ENCODE data around the gene RHOBTB3.
"Not testable (repeated sequence)": the region's sequence is repeated elsewhere in the genome, so short reads cannot be mapped to it uniquely, and the experiment has no call there.

RHOBTB3 gene

DNA sequence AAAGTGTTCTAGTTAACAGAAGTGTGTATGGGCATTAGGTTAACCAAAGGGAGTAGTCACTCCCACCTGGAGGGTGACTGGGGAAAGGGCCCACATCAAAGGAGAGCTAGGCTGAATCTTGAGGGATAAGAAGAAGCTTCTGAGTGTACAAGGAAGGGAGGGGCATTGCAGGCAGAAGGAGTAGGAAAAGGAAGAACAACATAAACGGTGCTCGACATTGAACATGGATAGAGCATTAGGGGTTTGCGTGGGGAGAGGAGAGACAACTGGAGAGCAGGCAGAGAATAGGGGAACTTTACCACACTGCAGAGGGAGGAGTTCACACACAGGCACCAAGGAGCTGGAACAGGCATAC, 96.7 kb downstream of the RHOBTB3 start:
- Histone ChIP-seq H3K27me3 (ENCODE audit: control insufficient read depth, insufficient read depth, low read length) (no peaks in the 10 kb centered on the region), H3K9me3 (replicated peaks; ENCODE audit: low read length) (no peaks in the 10 kb centered on the region), H3K36me3 (ENCODE audit: insufficient read depth, low read length) (no peaks in the 10 kb centered on the region), H3K4me3 (ENCODE audit: low read length) (no peak overlapping the region), H3K4me2 (ENCODE audit: low read length) (no peak overlapping the region), H3K9ac (ENCODE audit: low read depth, low read length) (no peak overlapping the region), H3K4me1 (ENCODE audit: control insufficient read depth, insufficient read depth, low read length) (peaks cover 19% of the 10 kb centered on the region)

DNA sequence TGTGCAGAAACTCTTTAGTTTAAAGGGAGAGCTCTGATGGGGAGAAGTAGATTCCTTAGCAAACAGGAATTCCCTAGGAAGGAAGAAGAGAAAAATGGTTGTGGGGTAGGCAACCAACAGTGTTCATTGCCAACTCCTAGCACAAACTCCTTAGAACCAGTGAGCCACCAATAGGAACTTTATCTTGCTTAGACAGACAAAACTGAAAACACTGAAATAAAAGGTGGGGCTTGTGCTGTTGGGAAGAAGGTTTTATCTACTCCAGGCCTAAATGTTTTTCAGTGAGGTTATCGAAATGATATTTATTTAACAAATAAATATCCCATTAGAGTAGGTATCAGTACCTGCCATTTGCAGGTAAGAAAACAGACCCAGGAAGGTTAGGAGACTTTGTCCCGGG, 99.1 kb downstream of the RHOBTB3 start:
- Histone ChIP-seq H3K36me3 (ENCODE audit: insufficient read depth, low read length) (no peaks in the 10 kb centered on the region), H3K4me1 (ENCODE audit: control insufficient read depth, insufficient read depth, low read length) (peaks cover 8% of the 10 kb centered on the region)

DNA sequence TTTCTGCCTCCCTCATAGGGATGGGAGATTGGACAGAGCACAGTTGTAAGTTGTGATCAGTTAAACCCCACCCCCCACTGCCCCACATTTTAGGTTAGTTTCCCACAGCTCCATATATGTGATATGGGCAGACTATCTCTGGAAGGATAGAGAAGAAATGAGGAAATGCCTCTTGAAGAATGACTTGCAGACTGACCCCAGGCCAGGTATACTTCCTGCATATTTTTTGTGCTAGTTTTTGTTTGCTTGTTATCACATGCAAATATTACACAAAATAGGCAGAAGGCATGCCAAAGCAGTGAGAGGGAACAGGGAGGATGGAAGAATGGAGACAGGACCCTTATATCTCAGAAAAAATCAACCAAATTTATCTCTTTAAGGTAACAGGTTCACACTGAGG, 101.5 kb downstream of the RHOBTB3 start:
- no peaks in the 10 kb centered on the region for H3K36me3 ChIP-seq (ENCODE audit: insufficient read depth, low read length)
- no peaks in the 10 kb centered on the region for H3K27me3 ChIP-seq (ENCODE audit: control insufficient read depth, insufficient read depth, low read length)
- no peaks in the 10 kb centered on the region for H3K9me3 ChIP-seq (replicated peaks; ENCODE audit: low read length)
- peaks cover 25% of the 10 kb centered on the region for H3K4me1 ChIP-seq (ENCODE audit: control insufficient read depth, insufficient read depth, low read length)
- H3K4me3 ChIP-seq (ENCODE audit: low read length), result no peak overlapping the region
- no peak overlapping the region for H3K4me2 ChIP-seq (ENCODE audit: low read length)
- no peak overlapping the region for H3K9ac ChIP-seq (ENCODE audit: low read depth, low read length)

More for the DNA sequence above, 99.1 kb downstream of the RHOBTB3 start:
- no peak overlapping the region for H3K9ac ChIP-seq (ENCODE audit: low read depth, low read length)
- no peak overlapping the region for H3K4me2 ChIP-seq (ENCODE audit: low read length)
- H3K4me3 ChIP-seq (ENCODE audit: low read length), result no peak overlapping the region
- no peaks in the 10 kb centered on the region for H3K9me3 ChIP-seq (replicated peaks; ENCODE audit: low read length)
- no peaks in the 10 kb centered on the region for H3K27me3 ChIP-seq (ENCODE audit: control insufficient read depth, insufficient read depth, low read length)

DNA sequence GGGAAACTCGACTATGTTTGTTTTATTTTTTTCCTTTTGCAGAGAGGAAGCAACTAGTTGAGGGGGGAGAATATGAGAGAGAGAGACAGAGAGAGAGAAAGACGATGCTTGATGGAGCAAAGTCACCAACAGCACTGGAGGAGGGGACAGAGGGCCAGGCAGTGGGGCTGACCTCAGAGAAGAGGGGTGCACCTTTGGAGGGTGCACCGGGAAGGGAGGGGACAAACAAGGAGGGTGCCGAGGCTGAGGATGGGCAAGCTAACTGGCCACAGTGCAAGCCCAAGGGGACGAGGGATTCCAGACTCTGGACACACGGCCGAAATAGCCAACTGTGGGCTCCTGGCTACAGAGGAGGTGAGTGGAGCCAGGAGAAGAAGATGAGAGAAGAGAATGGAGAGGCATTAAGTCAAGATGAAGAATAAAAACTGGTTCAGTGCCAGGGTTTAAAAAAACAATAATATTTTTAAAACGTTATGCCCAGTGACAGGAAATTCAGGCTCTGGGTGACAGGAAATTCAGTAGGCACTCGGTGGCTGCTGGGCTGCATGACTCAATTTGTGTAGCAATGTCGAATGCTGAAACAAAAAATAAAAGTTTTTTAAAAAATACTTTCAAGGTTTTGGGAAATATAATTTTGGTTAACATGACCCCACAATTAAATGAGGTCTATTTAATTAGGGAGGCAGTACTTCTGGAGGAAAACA, 104.7 kb downstream of the RHOBTB3 start:
- Histone ChIP-seq H3K27me3 (ENCODE audit: control insufficient read depth, insufficient read depth, low read length) (no peaks in the 10 kb centered on the region), H3K4me1 (ENCODE audit: control insufficient read depth, insufficient read depth, low read length) (peaks cover 25% of the 10 kb centered on the region), H3K36me3 (ENCODE audit: insufficient read depth, low read length) (no peaks in the 10 kb centered on the region), H3K4me2 (ENCODE audit: low read length) (peak overlapping the region; percentile 92), H3K4me3 (ENCODE audit: low read length) (peak overlapping the region; percentile 78), H3K9ac (ENCODE audit: low read depth, low read length) (peak overlapping the region; percentile 83), H3K9me3 (replicated peaks; ENCODE audit: low read length) (no peaks in the 10 kb centered on the region)

DNA sequence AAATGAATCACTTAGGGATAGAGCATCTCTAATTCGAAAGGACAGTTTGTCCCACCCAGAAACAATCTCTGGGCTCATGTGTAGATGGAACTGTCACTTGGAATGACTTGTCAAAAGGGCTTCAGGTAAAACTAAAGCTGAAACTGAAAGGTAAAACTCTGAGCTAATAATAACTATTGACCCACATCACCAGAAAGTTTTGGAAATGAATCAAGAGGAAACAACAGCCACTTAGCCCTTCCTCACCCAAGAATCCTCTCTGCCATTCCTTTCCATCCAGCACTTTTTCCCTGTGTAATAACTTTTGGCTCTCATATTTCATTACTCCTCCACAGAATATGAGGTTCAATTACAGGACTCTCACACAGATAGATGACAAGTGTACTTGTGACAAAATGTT, 105.4 kb downstream of the RHOBTB3 start:
- Histone ChIP-seq H3K4me1 (ENCODE audit: control insufficient read depth, insufficient read depth, low read length) (peaks cover 26% of the 10 kb centered on the region), H3K9me3 (replicated peaks; ENCODE audit: low read length) (no peaks in the 10 kb centered on the region), H3K36me3 (ENCODE audit: insufficient read depth, low read length) (no peaks in the 10 kb centered on the region), H3K4me2 (ENCODE audit: low read length) (peak overlapping the region; percentile 92), H3K4me3 (ENCODE audit: low read length) (peak overlapping the region; percentile 28), H3K27me3 (ENCODE audit: control insufficient read depth, insufficient read depth, low read length) (no peaks in the 10 kb centered on the region), H3K9ac (ENCODE audit: low read depth, low read length) (peak overlapping the region; percentile 83)

DNA sequence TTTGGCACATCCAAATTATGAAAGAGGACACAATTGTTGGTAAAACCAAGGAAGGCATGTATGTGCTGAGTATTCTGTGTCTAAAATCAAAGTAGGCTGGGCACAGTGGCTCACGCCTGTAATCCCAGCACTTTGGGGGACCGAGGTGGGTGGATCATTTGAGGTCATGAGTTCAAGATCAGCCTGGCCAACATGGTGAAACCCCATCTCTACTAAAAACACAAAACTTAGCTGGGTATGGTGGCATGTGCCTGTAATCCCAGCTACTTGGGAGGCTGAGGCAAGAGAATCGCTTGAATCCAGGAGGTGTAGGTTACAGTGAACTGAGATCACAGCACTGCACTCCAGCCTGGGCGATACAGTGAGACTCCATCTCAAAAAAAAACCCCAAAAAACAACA, 105.8 kb downstream of the RHOBTB3 start:
- Histone ChIP-seq H3K4me2 (ENCODE audit: low read length) (peak overlapping the region; percentile 92), H3K4me1 (ENCODE audit: control insufficient read depth, insufficient read depth, low read length) (peaks cover 31% of the 10 kb centered on the region)
- not testable (repeated sequence) for H3K36me3 ChIP-seq (ENCODE audit: insufficient read depth, low read length); H3K4me3 ChIP-seq (ENCODE audit: low read length); H3K9ac ChIP-seq (ENCODE audit: low read depth, low read length); H3K27me3 ChIP-seq (ENCODE audit: control insufficient read depth, insufficient read depth, low read length); H3K9me3 ChIP-seq (replicated peaks; ENCODE audit: low read length)

DNA sequence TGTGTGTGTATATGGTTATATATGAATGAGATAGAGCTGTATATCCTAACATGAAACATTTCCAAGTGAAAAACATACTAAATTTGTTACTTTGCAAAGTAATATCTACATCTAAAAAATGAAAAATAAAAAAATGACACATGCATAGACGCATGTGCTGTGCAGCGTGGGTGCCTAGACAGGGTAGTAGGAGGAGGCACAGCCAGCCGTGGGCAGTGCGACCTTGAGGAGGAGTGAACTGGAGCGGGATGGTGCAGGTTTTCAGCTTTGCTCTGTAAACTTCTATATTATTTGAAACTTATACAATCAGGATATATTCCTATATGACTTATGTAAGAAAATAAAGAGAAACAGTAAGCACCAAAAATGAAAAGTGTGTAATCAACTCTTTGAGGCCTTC, 106.4 kb downstream of the RHOBTB3 start:
- Histone ChIP-seq H3K4me1 (ENCODE audit: control insufficient read depth, insufficient read depth, low read length) (peaks cover 36% of the 10 kb centered on the region), H3K27me3 (ENCODE audit: control insufficient read depth, insufficient read depth, low read length) (no peaks in the 10 kb centered on the region), H3K36me3 (ENCODE audit: insufficient read depth, low read length) (no peaks in the 10 kb centered on the region), H3K9ac (ENCODE audit: low read depth, low read length) (no peak overlapping the region), H3K9me3 (replicated peaks; ENCODE audit: low read length) (no peaks in the 10 kb centered on the region), H3K4me2 (ENCODE audit: low read length) (no peak overlapping the region), H3K4me3 (ENCODE audit: low read length) (no peak overlapping the region)

DNA sequence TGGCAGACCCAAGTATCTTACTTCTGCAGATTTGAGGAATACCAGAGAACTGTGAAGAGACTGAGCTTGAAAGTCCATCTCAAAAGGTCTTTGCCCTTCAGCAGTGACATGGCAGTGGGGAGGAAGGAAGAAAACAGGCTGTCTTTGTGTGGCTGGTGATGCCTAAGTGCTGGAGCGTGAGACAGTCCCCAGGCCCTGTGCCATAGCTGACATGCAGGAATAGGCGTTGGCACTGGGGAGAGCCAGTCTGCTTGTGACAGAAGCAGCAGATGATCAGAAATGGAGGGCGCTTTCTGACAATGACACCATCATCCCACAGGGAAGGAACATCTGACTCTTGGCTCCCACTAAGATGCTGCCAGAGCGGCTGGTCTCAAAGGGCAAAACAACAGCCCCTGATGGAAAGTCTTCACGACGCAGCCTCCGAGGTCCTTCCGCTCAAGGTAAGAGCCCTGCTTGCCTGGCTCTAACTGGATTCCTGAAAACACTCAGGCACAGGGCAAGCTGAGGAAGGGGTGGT, 106.9 kb downstream of the RHOBTB3 start:
- no peak overlapping the region for H3K4me2 ChIP-seq (ENCODE audit: low read length)
- no peaks in the 10 kb centered on the region for H3K27me3 ChIP-seq (ENCODE audit: control insufficient read depth, insufficient read depth, low read length)
- no peak overlapping the region for H3K9ac ChIP-seq (ENCODE audit: low read depth, low read length)
- no peaks in the 10 kb centered on the region for H3K9me3 ChIP-seq (replicated peaks; ENCODE audit: low read length)
- peaks cover 42% of the 10 kb centered on the region for H3K4me1 ChIP-seq (ENCODE audit: control insufficient read depth, insufficient read depth, low read length)
- H3K36me3 ChIP-seq (ENCODE audit: insufficient read depth, low read length), result no peaks in the 10 kb centered on the region
- H3K4me3 ChIP-seq (ENCODE audit: low read length), result no peak overlapping the region

DNA sequence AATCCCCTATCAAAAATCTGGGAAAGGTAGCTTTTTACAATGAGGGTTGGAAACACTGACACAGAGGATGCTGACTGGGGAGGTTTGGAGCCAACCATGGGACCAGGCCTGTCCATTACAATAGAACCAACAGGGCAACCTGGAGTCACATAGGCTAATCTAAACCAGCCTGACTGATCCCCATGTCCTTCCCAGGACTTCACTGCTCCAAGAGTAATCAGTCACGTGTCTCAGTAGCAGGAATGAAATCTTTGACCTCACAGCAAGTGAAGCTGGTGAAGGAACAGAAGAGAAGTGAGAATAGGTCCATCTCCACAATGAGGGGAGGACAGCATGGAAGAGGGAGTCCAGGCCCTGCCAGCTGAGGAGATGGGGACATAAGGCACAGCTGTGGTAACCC, 107.4 kb downstream of the RHOBTB3 start:
- Histone ChIP-seq H3K4me3 (ENCODE audit: low read length) (no peak overlapping the region), H3K27me3 (ENCODE audit: control insufficient read depth, insufficient read depth, low read length) (no peaks in the 10 kb centered on the region), H3K9ac (ENCODE audit: low read depth, low read length) (no peak overlapping the region), H3K36me3 (ENCODE audit: insufficient read depth, low read length) (no peaks in the 10 kb centered on the region), H3K9me3 (replicated peaks; ENCODE audit: low read length) (no peaks in the 10 kb centered on the region), H3K4me2 (ENCODE audit: low read length) (no peak overlapping the region), H3K4me1 (ENCODE audit: control insufficient read depth, insufficient read depth, low read length) (peaks cover 46% of the 10 kb centered on the region)

DNA sequence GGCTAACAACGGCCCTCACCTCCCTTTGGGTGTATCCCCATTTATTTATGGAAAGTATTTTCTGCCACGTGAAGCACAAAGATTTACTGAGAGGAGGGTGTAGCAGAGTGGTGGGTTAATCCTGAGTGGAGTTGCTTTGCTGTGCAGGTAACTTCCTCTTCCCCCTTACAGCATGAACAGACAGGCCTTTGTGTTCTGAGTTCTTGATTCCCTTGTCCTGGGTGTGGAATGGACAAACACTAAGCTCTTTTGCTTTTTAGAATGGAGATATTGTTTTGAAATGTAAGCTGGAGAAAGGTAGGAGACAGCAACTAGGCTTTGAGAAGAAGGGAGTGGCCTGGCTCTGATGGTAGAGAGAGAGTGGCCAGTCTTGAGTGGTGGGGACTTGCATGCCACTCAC, 108.5 kb downstream of the RHOBTB3 start:
- H3K36me3 ChIP-seq (ENCODE audit: insufficient read depth, low read length), result no peaks in the 10 kb centered on the region
- H3K27me3 ChIP-seq (ENCODE audit: control insufficient read depth, insufficient read depth, low read length), result no peaks in the 10 kb centered on the region
- no peak overlapping the region for H3K4me2 ChIP-seq (ENCODE audit: low read length)
- H3K4me1 ChIP-seq (ENCODE audit: control insufficient read depth, insufficient read depth, low read length), result peaks cover 42% of the 10 kb centered on the region
- no peak overlapping the region for H3K4me3 ChIP-seq (ENCODE audit: low read length)
- H3K9ac ChIP-seq (ENCODE audit: low read depth, low read length), result no peak overlapping the region
- no peaks in the 10 kb centered on the region for H3K9me3 ChIP-seq (replicated peaks; ENCODE audit: low read length)

DNA sequence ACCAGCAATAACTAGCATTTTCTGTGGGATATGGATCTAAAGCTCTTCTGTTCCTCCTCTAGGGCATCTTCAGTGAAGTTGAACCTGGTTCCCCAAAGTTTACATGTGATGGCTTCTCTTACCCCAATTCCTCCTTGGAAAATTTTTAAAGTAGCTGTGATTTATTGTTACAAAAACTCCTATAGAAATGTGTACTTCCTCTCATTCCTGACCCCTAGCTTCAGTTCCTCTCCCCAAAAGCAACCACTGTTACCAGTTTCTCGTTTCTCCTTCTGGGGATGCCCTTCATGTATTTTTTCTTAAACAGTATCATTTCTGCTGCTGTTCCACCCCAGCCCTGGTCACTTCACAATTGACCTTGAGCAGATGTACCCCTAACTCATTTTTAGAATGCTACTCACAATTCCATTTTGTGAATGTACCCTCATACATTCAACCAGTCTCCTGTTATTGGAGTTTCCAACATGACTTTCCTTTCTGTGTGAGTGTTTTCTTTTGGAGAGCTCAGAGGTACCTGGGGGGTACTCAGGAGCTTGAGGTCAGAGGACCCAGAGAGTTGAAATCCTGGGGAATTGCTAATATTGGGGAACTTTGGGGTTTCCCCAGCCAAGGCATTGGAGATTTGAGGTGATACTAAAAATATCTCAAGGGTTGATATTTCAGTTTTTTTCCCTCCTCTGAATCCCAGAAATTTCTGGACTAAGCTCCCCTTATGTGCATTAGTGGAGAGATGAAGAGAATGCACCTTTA, 110.0 kb downstream of the RHOBTB3 start:
- peaks cover 30% of the 10 kb centered on the region for H3K4me1 ChIP-seq (ENCODE audit: control insufficient read depth, insufficient read depth, low read length)
- H3K27me3 ChIP-seq (ENCODE audit: control insufficient read depth, insufficient read depth, low read length), result no peaks in the 10 kb centered on the region
- no peak overlapping the region for H3K4me2 ChIP-seq (ENCODE audit: low read length)
- H3K4me3 ChIP-seq (ENCODE audit: low read length), result no peak overlapping the region
- no peaks in the 10 kb centered on the region for H3K9me3 ChIP-seq (replicated peaks; ENCODE audit: low read length)
- no peaks in the 10 kb centered on the region for H3K36me3 ChIP-seq (ENCODE audit: insufficient read depth, low read length)
- H3K9ac ChIP-seq (ENCODE audit: low read depth, low read length), result no peak overlapping the region

Measured in skeletal muscle satellite cell (primary cell).